HCT116 (cell line): ENCODE measurements around the gene GRAMD4. TPM values are rescaled to one million over a fixed set of nuclear protein-coding genes. Genes with fewer than 3 reads are reported as not detected.

ENCODE experiments used
- ATAC-seq: fragments of 200-7000 bp; cut with Tn5 transposase; 2 replicates; pipeline ENCODE4 v1.9.1; 2020; ENCODE audit warnings: mild to moderate bottlenecking, moderate library complexity
- BruUV-seq: library from RNA; stranded (reverse); fragments of 400-500 nt; replicated peaks from 2 replicates; lab custom pipeline; 2021; lab: Mats Ljungman, UMichigan
- CTCF ChIA-PET: fragments of 300-600 bp; sonication (Branson Sonifier 250); formaldehyde crosslinking; loops from one replicate; lab custom pipeline; 2021; ENCODE audit warnings: antibody characterized with exemption; lab: Charles Lee
- POLR2A ChIA-PET: fragments of 300-600, 350-600 bp; sonication (Branson Sonifier 250); formaldehyde crosslinking; loops from one replicate; lab custom pipeline; 2021; ENCODE audit warnings: antibody characterized with exemption; lab: Charles Lee
- RAD21 ChIA-PET, 2 experiments: fragments of 300-600 bp; sonication (Branson Sonifier 250); formaldehyde crosslinking; loops; one replicate each; lab custom pipeline; 2023; ENCODE audit warnings: low total read pairs in 2 of 2; ENCODE audit not compliant: uncharacterized antibody in 2 of 2, unreplicated experiment in 2 of 2, low non-redundant PET in 1 of 2; lab: Charles Lee
- DNase-seq: peaks from one replicate; pipeline ENCODE4 v3.0.0-alpha.2; 2010; ENCODE audit warnings: low read depth, low spot score
- H2AFZ ChIP-seq: fragments of 200-600 bp; shearing (Covaris generic), sonication (generic); 2 replicates; pipeline ENCODE4 v1.6.1; 2017; ENCODE audit warnings: low read depth, mixed run types, mixed read lengths, antibody characterized with exemption, low read length; ENCODE audit not compliant: poor library complexity, severe bottlenecking
- H3K27ac ChIP-seq: 2 replicates; pipeline ENCODE4 v1.5.1; 2012; ENCODE audit warnings: low read depth, low read length
- H3K27me3 ChIP-seq: fragments of 200-600 bp; sonication (generic); 2 replicates; pipeline ENCODE4 v1.6.1; 2016; ENCODE audit warnings: mixed run types, low read length, mixed read lengths; ENCODE audit not compliant: insufficient read depth
- H3K36me3 ChIP-seq, 2 experiments: fragments of 200-500 bp in 1 of 2; fragments of 200-600 bp in 1 of 2; sonication (Bioruptor generic) in 1 of 2; sonication (generic) in 1 of 2; 2 replicates each; pipeline versions ENCODE4 v1.5.1 to v1.6.1; 2014 to 2016; ENCODE audit warnings: low read length in 2 of 2, inconsistent platforms in 1 of 2, mixed read lengths in 1 of 2, mixed run types in 1 of 2; ENCODE audit not compliant: insufficient read depth in 2 of 2, control insufficient read depth in 1 of 2
- H3K4me1 ChIP-seq, 2 experiments: fragments of 200-600 bp in 1 of 2; sonication (generic) in 1 of 2; 2 replicates each; pipeline versions ENCODE4 v1.5.1 to v1.6.1; 2012 to 2017; ENCODE audit warnings: low read length in 2 of 2, inconsistent platforms in 1 of 2, mild to moderate bottlenecking in 1 of 2, mixed read lengths in 1 of 2, mixed run types in 1 of 2, moderate library complexity in 1 of 2; ENCODE audit not compliant: insufficient read depth in 2 of 2, control insufficient read depth in 1 of 2
- H3K4me2 ChIP-seq: fragments of 200-600 bp; sonication (generic); 2 replicates; pipeline ENCODE4 v1.6.1; 2017; ENCODE audit warnings: mixed run types, low read length, mixed read lengths
- H3K4me3 ChIP-seq, 2 experiments: fragments of 200-600 bp in 1 of 2; sonication (generic) in 1 of 2; replicated peaks in 1 of 2; 2 replicates each; pipeline ENCODE4 v1.5.1; 2011 to 2016; ENCODE audit warnings: low read length in 2 of 2, control low read depth in 1 of 2, low read depth in 1 of 2, mild to moderate bottlenecking in 1 of 2, mixed read lengths in 1 of 2, mixed run types in 1 of 2
- H3K79me2 ChIP-seq: fragments of 200-600 bp; sonication (generic); 2 replicates; pipeline ENCODE4 v1.6.1; 2017; ENCODE audit warnings: mild to moderate bottlenecking, mixed run types, low read length, moderate library complexity, mixed read lengths; ENCODE audit not compliant: insufficient read depth
- H3K9ac ChIP-seq: fragments of 200-600 bp; sonication (generic); 2 replicates; pipeline ENCODE4 v1.6.1; 2016; ENCODE audit warnings: low read length, mixed read lengths
- H3K9me2 ChIP-seq: fragments of 200-600 bp; sonication (generic), shearing (Covaris generic); 2 replicates; pipeline ENCODE4 v1.6.1; 2017; ENCODE audit warnings: mixed run types, mild to moderate bottlenecking, moderate library complexity; ENCODE audit not compliant: insufficient read depth
- H3K9me3 ChIP-seq, 2 experiments: fragments of 200-500 bp in 1 of 2; fragments of 200-600 bp in 1 of 2; sonication (Bioruptor generic) in 1 of 2; sonication (generic) in 1 of 2; 2 replicates each; pipeline ENCODE4 v1.6.1; 2014 to 2017; ENCODE audit warnings: low read length in 2 of 2, mixed read lengths in 2 of 2, inconsistent platforms in 1 of 2, low read depth in 1 of 2, mild to moderate bottlenecking in 1 of 2, mixed run types in 1 of 2, moderate library complexity in 1 of 2; ENCODE audit not compliant: control insufficient read depth in 1 of 2, insufficient read depth in 1 of 2
- H4K20me1 ChIP-seq: fragments of 200-600 bp; sonication (generic), shearing (Covaris generic); 2 replicates; pipeline ENCODE4 v1.6.1; 2017; ENCODE audit warnings: mixed run types, mild to moderate bottlenecking, moderate library complexity; ENCODE audit not compliant: insufficient read depth
- ATF3 ChIP-seq: IDR thresholded peaks from 2 replicates; pipeline ENCODE4 v1.6.1; 2012
- CEBPB ChIP-seq: IDR thresholded peaks from 2 replicates; pipeline ENCODE4 v1.6.1; 2012; ENCODE audit warnings: low read depth
- CTCF ChIP-seq, 3 experiments: fragments of 200-600 bp in 1 of 3; sonication (generic) in 1 of 3; IDR thresholded peaks in 2 of 3; conservative IDR thresholded peaks in 1 of 3; 2 replicates each; pipeline ENCODE4 v1.5.1; 2012 to 2017; ENCODE audit warnings: low read depth in 2 of 3, low read length in 2 of 3, antibody characterized with exemption in 1 of 3, borderline replicate concordance in 1 of 3, control low read depth in 1 of 3, mild to moderate bottlenecking in 1 of 3, mixed read lengths in 1 of 3, mixed run types in 1 of 3, moderate library complexity in 1 of 3; ENCODE audit not compliant: insufficient read depth in 1 of 3
- ELF1 ChIP-seq: IDR thresholded peaks from 2 replicates; pipeline ENCODE4 v1.6.1; 2012; ENCODE audit warnings: low read depth, borderline replicate concordance
- EZH2 ChIP-seq: fragments of 200-600 bp; sonication (generic); IDR thresholded peaks from 2 replicates; pipeline ENCODE4 v1.6.1; 2017; ENCODE audit warnings: antibody characterized with exemption, mixed run types
- EZH2phosphoT487 ChIP-seq: fragments of 200-600 bp; IDR thresholded peaks from 2 replicates; pipeline ENCODE4 v1.6.1; 2018; ENCODE audit warnings: antibody characterized with exemption, borderline replicate concordance
- FOSL1 ChIP-seq: IDR thresholded peaks from 2 replicates; pipeline ENCODE4 v1.6.1; 2012; ENCODE audit warnings: low read depth
- JUND ChIP-seq: IDR thresholded peaks from 2 replicates; pipeline ENCODE4 v1.6.1; 2012
- POLR2AphosphoS5 ChIP-seq: IDR thresholded peaks from 2 replicates; pipeline ENCODE4 v1.6.1; 2011; ENCODE audit warnings: mild to moderate bottlenecking, low read depth, low read length, moderate library complexity
- REST ChIP-seq: IDR thresholded peaks from 2 replicates; pipeline ENCODE4 v1.6.1; 2012; ENCODE audit warnings: low read depth
- SP1 ChIP-seq: IDR thresholded peaks from 2 replicates; pipeline ENCODE4 v1.6.1; 2012; ENCODE audit warnings: low read depth
- TCF7L2 ChIP-seq: IDR thresholded peaks from 2 replicates; pipeline ENCODE4 v1.7.0; 2011; ENCODE audit warnings: borderline replicate concordance, inconsistent platforms; ENCODE audit not compliant: insufficient read depth, insufficient read length; ENCODE audit errors: extremely low read depth
- ZNF274 ChIP-seq: fragments of 200-500 bp; sonication (Bioruptor generic); IDR thresholded peaks from 2 replicates; pipeline ENCODE4 v1.6.1; 2014; ENCODE audit warnings: mild to moderate bottlenecking, low read depth, low read length, inconsistent platforms
- intact Hi-C: fragments of 100-400 bp; cut with micrococcal nuclease; formaldehyde crosslinking; loops from 2 replicates; pipeline ENCODE4 v1.10.0; 2022
- total RNA-seq: library from RNA; stranded (reverse); gene quantifications from one replicate; pipeline ENCODE4 v1.2.1, GENCODE V29; 2021; ENCODE audit not compliant: unreplicated experiment

Gene GRAMD4
- total RNA-seq, 1 experiment from 2014 or later: 25.8 TPM

- no peak overlapping the region for H3K4me3 ChIP-seq
- H3K9me3 ChIP-seq: no peaks in the 10 kb centered on the region
- H3K4me2 ChIP-seq: no peak overlapping the region
- H3K36me3 ChIP-seq: no peaks in the 10 kb centered on the region
- ChIA-PET RAD21 (no interaction called here), POLR2A (no interaction called here), CTCF (no interaction called here)
- H3K4me1 ChIP-seq: peaks cover 14% of the 10 kb centered on the region in 2 experiments
- H4K20me1 ChIP-seq: no peaks in the 10 kb centered on the region
- ATAC-seq: no peak
- intact Hi-C loops: no loop called here
- no peak for DNase-seq
- no peaks in the 10 kb centered on the region for H3K9me2 ChIP-seq
- no TSS peak for BruUV-seq
- peaks cover 36% of the 10 kb centered on the region; the same call in 1 of the 2 replicates for H3K79me2 ChIP-seq
- TF ChIP-seq EZH2phosphoT487 (no peak), SP1 (no peak), TCF7L2 (no peak), ELF1 (no peak), CEBPB (no peak), REST (no peak), CTCF (IDR thresholded peaks at IDR 0.05 in 2 of 3, conservative IDR thresholded peaks at IDR 0.05 in 1 of 3; ENCODE audit: borderline replicate concordance in 1 of 3, insufficient read depth in 1 of 3, low read depth in 2 of 3, low read length in 2 of 3) (no peak), ZNF274 (no peak), JUND (no peak), POLR2AphosphoS5 (no peak), FOSL1 (no peak), EZH2 (no peak), ATF3 (no peak)
- no peaks in the 10 kb centered on the region for H3K27me3 ChIP-seq
- no peak overlapping the region for H3K27ac ChIP-seq
- H3K9ac ChIP-seq: no peak overlapping the region
- H2AFZ ChIP-seq: no peak overlapping the region
Measured at GRCh38 chr22:46727813-46728364, 107.7 kb downstream of the GRAMD4 start.
